HG03039 (cell line): ENCODE data around the gene ZNF526.
A peak's percentile ranks its signal among the peaks of the same experiment; 100 is the strongest.
"Not testable (repeated sequence)": the region's sequence is repeated elsewhere in the genome, so short reads cannot be mapped to it uniquely, and the experiment has no call there.

Source experiments
- ATAC-seq: cut with Tn5 transposase; IDR thresholded peaks from one replicate; pipeline ENCODE4 v1.9.1; 2021; ENCODE audit warnings: mild to moderate bottlenecking, moderate library complexity; ENCODE audit not compliant: unreplicated experiment

ZNF526 gene

GRCh38 chr19:42257842-42258241 lies 37.7 kb downstream of the ZNF526 start:
- not testable (repeated sequence) for ATAC-seq

DNA sequence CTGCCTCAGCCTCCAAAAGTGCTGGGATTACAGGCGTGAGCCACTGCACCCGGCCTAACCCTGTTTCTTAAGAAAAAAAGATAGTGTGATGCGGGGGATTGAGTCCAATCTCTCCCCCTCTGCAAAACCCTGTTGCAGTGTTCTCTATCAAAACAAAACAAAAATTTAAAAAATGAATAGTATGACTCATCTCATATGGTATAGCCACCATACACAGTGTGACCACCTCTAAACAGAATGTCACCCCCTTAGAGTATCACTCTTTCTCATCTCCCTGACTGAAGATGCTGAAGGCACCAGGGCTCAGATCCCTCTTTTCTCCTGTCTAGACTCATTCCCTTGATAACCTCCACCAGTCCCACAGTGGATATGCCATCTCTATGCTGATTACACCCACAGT lies 41.7 kb downstream of the ZNF526 start:
- no peak for ATAC-seq

DNA sequence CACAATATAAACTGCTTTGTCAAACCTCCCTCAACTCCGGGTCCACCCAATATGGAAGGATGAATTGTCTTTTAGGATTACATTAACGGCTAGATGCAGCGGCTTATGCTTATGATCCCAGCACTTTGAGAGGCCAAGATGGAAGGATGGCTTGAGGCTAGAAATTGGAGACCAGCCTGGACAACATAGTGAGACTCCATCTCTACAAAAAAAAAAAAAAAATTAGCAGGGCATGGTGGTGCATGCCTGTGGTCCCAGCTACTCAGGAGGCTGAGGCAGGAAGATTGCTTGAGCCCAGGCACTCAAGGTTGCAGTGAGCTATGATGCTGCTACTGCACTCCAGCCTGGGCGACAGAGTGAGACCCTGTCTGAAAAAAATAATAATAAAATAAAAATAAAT lies 46.0 kb downstream of the ZNF526 start:
- ATAC-seq = not testable (repeated sequence)

- ATAC-seq = not testable (repeated sequence)
Observed at GRCh38 chr19:42266928-42267603, 47.0 kb downstream of the ZNF526 start.

DNA sequence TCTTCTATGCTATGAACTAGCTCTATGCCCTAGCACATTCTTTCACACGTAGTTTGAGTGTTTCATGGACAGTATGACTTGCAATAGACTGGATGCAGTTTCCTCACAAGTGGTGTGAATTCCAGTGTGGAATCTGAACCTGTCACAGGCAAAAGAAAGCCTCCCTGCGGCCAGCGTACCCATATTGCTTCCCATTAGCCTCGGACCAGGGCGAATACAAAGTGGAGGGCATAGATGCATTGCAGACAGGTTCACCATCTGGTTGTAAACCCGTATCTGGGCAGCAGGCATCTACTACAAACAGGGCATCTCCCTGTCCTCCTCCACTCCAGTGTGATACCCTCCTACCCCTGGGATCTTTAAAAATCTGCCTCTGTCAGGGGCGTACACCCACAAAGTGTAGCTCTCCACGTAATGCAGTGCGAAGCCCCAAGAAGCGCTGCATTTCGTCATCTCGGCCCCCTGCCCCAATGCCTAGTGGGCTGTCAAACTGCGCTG lies 47.6 kb downstream of the ZNF526 start:
- no peak for ATAC-seq

- peak; percentile 46 for ATAC-seq
Observed at GRCh38 chr19:42268142-42268703, 48.1 kb downstream of the ZNF526 start.

- ATAC-seq = peak; percentile 75
Observed at GRCh38 chr19:42268704-42269477, 48.8 kb downstream of the ZNF526 start, which contains the start of gene CIC. CIC (plus strand) TSS chr19:42269252; CDS start chr19:42271784, 2,532 bp downstream.

- ATAC-seq = no peak
Observed at GRCh38 chr19:42269478-42270345, 49.6 kb downstream of the ZNF526 start.

DNA sequence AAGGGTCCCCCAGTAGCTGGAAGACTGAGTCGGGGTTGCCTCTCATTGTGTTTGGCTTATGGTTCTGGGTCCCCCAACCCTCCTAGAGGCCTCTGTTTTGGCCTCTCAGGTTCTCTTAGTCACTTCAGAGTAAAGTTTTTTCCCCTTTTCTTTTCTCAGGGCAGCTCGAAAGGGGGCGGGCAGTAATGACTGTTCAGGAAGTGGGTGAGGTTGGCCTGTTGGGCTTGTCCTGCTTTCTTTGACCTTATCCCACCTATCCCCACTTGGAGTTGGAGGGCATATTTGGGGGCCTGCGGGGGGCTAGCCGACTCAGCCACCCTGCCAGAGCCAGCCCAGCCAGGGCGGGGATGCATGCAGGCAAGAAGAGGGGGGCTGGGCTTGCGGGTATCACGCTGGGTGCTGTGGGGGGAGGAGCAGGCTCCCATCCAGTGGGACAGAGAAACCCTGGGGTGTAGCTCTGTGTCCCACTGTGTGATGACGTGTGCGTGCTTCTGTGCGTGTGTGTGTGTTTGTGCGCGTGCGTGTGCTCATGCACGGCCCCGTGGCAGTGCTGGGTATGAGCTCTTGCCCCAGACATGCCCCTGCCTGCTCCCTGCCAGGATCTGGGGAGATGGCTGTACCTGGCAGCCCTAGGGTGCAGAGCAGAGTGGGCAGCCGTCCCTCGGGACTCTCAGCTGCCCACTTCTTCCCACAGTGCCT lies 50.4 kb downstream of the ZNF526 start:
- no peak for ATAC-seq

DNA sequence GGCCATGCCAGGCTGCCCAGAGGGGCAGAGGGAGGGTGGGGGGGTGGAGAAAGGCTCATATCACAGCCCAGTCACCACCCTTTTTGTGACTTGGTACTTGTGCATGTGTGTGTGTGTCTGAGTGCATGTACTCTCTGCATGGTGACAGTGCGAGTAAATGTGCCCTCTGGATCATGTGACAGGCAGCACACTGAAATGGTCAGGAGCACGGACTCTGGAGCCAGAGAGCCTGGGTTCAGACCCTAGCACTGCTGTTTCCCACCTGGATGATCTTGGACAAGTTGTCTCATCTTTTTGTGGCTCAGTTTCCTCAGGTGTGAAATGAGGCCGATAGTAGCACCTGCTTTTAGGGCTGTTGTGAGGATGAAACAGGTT lies 50.9 kb downstream of the ZNF526 start:
- ATAC-seq = no peak

DNA sequence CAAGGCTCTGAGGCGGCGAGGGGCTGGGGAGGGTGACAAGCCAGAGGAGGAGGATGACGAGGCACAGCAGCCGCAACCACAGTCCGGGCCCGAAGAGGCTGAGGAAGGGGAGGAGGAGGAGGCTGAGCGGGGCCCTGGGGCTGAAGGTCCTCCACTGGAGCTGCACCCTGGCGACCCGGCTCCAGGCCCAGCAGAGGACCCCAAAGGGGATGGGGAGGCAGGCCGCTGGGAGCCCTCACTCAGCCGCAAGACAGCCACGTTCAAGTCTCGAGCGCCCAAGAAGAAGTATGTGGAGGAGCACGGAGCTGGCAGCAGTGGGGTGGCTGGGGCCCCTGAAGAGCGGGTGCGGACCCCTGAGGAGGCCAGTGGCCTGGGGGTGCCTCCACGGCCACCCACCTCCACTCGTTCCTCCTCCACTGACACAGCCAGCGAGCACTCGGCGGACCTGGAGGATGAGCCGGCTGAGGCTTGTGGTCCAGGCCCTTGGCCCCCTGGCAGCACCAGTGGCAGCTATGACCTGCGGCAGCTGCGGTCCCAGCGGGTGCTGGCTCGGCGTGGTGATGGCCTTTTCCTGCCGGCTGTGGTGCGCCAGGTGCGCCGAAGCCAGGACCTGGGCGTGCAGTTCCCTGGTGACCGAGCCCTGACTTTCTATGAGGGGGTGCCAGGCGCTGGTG lies 51.9 kb downstream of the ZNF526 start:
- ATAC-seq = no peak

DNA sequence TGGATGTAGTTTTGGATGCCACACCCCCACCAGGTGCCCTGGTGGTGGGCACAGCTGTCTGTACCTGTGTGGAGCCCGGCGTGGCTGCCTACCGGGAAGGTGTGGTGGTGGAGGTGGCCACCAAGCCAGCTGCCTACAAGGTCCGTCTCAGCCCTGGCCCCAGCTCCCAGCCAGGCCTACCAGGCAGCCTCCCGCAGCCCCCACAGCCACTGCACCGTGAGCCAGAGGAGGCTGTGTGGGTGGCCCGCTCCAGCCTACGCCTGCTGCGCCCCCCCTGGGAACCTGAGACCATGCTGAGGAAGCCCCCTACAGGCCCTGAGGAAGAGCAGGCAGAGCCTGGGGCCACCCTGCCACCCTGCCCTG lies 52.4 kb downstream of the ZNF526 start:
- no peak for ATAC-seq

DNA sequence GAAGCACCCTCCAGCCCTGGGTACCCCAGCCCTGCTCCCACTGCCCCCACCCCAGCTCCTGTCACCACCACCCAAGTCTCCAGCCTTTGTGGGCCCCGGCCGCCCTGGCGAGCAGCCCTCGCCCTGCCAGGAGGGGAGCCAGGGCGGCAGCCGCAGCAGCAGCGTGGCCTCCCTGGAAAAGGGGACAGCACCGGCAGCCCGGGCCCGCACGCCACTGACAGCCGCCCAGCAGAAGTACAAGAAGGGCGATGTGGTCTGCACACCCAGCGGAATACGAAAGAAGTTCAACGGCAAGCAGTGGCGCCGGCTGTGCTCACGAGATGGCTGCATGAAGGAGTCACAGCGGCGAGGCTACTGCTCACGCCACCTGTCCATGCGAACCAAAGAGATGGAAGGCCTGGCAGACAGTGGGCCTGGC lies 52.9 kb downstream of the ZNF526 start:
- no peak for ATAC-seq

DNA sequence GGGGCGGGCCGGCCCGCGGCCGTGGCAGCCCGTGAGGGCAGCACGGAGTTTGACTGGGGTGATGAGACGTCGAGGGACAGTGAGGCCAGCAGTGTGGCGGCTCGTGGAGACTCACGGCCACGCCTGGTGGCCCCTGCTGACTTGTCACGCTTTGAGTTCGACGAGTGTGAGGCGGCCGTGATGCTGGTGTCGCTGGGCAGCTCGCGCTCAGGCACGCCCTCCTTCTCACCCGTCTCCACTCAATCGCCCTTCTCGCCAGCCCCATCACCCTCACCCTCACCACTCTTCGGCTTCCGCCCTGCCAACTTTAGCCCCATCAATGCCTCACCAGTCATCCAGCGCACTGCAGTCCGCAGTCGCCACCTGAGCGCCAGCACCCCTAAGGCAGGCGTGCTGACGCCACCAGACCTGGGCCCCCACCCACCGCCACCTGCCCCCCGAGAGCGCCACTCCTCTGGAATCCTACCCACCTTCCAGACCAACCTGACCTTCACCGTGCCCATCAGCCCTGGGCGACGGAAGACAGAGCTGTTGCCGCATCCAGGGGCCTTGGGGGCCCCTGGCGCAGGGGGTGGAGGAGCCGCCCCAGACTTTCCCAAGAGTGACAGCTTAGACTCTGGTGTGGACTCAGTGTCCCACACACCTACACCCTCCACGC lies 53.4 kb downstream of the ZNF526 start:
- no peak for ATAC-seq

GRCh38 chr19:42274065-42274682 lies 54.1 kb downstream of the ZNF526 start:
- ATAC-seq = no peak

DNA sequence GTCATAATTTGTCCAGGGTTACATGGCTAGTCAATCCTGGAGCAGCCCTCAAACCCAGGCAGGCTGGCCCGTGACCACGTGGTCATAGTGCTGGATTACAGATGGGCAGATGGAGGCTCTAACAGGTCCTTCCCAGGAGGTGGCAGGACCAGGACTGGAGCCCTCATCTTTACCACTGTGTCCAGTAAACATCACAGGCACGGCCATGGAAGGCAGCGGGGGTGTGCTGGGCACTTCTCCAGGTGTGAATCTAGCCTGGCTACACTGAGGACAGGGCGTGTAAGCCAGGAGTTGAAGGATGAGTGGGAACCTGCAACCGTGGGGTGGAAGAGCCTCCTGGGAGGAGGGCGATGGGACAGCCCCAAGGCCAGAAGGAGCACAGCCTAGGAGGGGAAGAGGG lies 55.0 kb downstream of the ZNF526 start:
- no peak for ATAC-seq

DNA sequence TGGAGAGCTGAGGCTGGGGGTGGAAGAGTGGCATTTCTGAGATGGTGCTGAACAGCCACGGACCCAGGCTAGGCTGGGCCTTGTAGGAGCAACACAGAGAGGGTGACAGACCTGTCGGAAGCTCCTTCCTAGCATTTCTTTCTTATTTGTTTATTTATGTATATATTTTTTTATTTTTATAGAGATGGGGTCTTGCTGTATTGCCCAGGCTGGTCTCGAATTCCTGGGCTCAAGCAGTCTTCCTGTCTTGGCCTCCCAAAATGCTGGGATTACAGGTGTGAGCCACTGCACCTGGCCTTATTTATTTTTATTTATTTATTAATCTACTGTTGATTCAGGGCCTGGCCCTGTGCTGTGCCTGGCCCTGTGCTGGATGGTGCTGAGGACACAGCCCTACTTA lies 55.4 kb downstream of the ZNF526 start:
- ATAC-seq = no peak

GRCh38 chr19:42276284-42276683 lies 56.2 kb downstream of the ZNF526 start:
- no peak for ATAC-seq

GRCh38 chr19:42276821-42277220 lies 56.7 kb downstream of the ZNF526 start:
- ATAC-seq = no peak
